Lower lobe of right lung (tissue), 2 donors: ENCODE data around the gene EEF1E1. TPM values are rescaled to one million over a fixed set of nuclear protein-coding genes. Genes with fewer than 3 reads are reported as not detected.

Source experiments
- ATAC-seq, 2 donors: fragments of 200-7000 bp; cut with Tn5 transposase; one replicate each; pipeline ENCODE4 v1.9.1; 2020 to 2022; ENCODE audit warnings: mild to moderate bottlenecking in 2 of 2, moderate library complexity in 2 of 2
- DNase-seq: peaks from one replicate; pipeline ENCODE4 v3.0.0-alpha.2; 2020
- H3K27ac ChIP-seq: fragments of 200-600 bp; one replicate; pipeline ENCODE4 v1.8.0; 2022
- H3K27me3 ChIP-seq: fragments of 200-600 bp; one replicate; pipeline ENCODE4 v1.8.0; 2022; ENCODE audit warnings: low read depth
- H3K36me3 ChIP-seq: fragments of 200-600 bp; one replicate; pipeline ENCODE4 v1.8.0; 2022; ENCODE audit warnings: mild to moderate bottlenecking
- H3K4me1 ChIP-seq: fragments of 200-600 bp; one replicate; pipeline ENCODE4 v1.8.0; 2022
- H3K4me3 ChIP-seq: fragments of 200-600 bp; one replicate; pipeline ENCODE4 v1.8.0; 2022; ENCODE audit warnings: mild to moderate bottlenecking
- H3K9me3 ChIP-seq: fragments of 200-600 bp; one replicate; pipeline ENCODE4 v1.8.0; 2022
- intact Hi-C: fragments of 100-400 bp; cut with DNase I; formaldehyde crosslinking; loops from one replicate; pipeline ENCODE4 v1.11.0; 2022
- total RNA-seq: library from RNA; stranded (reverse); fragmentation: NEBNext Ultra II Directional; extraction: Animal tissue kit (Norgen Biotek cat#: 25700); gene quantifications from one replicate; pipeline ENCODE4 v1.2.1, GENCODE V29; 2021
- TF ChIP-seq, protein P1 (sequence below): fragments of 200-600 bp; IDR thresholded peaks from one replicate; pipeline ENCODE4 v1.8.0; 2022; ENCODE audit warnings: antibody characterized with exemption, mild to moderate bottlenecking
- donor health status: DM: no; HTN: yes; CAD: no; lungs with severe emphysema.

The EEF1E1 gene
- total RNA-seq, 1 donor from 2014 or later, result 16.7 TPM

DNA sequence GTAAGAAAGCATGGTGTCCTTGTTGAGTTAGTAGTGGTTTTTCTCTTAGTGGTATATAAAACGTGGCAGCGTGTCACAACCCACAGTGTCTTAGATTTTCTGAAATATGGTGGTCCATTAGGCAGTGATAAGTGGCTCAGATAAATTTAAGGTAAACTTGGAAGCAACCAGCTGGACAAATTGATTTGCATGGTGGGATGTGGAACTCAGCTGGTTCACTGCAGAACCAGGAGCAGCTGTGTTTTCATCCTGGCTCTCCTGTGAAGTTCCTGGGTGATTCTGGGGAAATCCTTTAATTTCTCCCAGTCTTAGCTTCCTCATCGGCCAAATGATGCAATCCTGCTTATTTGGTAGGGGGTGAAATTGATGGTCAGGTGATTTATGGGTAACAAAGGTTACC, 32.9 kb upstream of the EEF1E1 start:
- intact Hi-C loops, result no loop called here
- Histone ChIP-seq H3K4me1 (peaks cover 6% of the 10 kb centered on the region), H3K9me3 (no peaks in the 10 kb centered on the region), H3K36me3 (no peaks in the 10 kb centered on the region), H3K4me3 (no peak overlapping the region), H3K27ac (no peak overlapping the region), H3K27me3 (peaks cover 4% of the 10 kb centered on the region)
- DNase-seq (no peak), ATAC-seq (no peak)
- TF ChIP-seq, protein P1, sequence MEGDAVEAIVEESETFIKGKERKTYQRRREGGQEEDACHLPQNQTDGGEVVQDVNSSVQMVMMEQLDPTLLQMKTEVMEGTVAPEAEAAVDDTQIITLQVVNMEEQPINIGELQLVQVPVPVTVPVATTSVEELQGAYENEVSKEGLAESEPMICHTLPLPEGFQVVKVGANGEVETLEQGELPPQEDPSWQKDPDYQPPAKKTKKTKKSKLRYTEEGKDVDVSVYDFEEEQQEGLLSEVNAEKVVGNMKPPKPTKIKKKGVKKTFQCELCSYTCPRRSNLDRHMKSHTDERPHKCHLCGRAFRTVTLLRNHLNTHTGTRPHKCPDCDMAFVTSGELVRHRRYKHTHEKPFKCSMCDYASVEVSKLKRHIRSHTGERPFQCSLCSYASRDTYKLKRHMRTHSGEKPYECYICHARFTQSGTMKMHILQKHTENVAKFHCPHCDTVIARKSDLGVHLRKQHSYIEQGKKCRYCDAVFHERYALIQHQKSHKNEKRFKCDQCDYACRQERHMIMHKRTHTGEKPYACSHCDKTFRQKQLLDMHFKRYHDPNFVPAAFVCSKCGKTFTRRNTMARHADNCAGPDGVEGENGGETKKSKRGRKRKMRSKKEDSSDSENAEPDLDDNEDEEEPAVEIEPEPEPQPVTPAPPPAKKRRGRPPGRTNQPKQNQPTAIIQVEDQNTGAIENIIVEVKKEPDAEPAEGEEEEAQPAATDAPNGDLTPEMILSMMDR, result no peak

DNA sequence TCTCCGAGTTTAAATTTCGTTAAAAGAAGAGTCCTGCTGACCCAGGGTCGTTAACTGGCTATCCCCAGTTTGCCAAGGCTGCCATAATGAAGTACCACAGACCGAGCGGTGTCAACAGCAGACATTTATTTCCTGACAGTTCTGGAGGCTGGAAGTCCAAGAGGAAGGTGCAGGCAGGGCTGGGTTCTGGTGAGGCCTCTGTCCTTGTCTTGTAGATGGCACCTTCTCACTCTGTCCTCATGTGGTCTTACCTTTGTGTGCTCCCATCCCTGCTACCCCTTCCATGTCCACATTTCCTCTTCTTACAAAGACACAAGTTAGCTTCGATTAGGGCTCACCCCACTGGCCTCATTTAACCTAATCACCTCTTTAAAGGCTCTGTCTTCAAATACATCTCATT, 29.8 kb upstream of the EEF1E1 start:
- H3K4me3 ChIP-seq, result no peak overlapping the region
- DNase-seq (no peak), ATAC-seq (no peak)
- H3K9me3 ChIP-seq, result no peaks in the 10 kb centered on the region
- peaks cover 6% of the 10 kb centered on the region for H3K4me1 ChIP-seq
- intact Hi-C loops, result no loop called here
- no peaks in the 10 kb centered on the region for H3K36me3 ChIP-seq
- H3K27ac ChIP-seq, result no peak overlapping the region
- TF ChIP-seq, protein P1, result no peak
- H3K27me3 ChIP-seq, result peaks cover 4% of the 10 kb centered on the region

DNA sequence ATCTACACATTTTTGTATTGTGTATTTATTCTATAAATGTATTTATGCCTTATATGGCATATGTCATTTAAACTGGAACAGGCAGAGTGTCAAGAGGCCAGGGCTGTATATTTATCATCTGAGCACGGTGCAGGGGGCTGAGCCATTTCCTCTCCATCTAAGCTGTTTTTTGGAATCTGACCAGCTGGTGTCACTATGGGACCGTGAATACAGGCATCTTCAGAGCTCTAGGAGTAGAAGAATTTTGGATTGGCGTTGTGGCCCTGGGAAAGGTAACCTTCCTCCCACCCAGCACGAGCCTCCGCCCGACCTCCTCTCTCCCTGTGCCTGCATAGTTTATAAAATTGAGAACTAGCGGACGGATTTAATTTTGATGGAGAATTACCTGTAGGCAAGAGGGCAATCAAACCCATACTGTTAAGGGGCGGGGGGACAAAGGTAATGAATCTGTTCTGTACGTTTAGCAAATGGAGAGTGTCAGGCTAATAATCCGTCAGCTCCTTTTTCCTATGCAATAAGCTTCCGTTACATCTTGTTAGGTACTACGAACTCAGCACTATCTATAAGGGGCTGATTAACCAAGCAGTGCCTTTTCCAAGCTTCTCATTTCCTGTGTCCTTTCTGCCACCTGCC, 29.0 kb upstream of the EEF1E1 start:
- DNase-seq (no peak), ATAC-seq (peak; percentile 86 to 94)
- TF ChIP-seq, protein P1, result peak; percentile 51
- H3K36me3 ChIP-seq, result no peaks in the 10 kb centered on the region
- H3K27ac ChIP-seq, result no peak overlapping the region
- H3K9me3 ChIP-seq, result no peaks in the 10 kb centered on the region
- intact Hi-C loops, result no loop called here
- peaks cover 4% of the 10 kb centered on the region for H3K27me3 ChIP-seq
- H3K4me1 ChIP-seq, result peaks cover 6% of the 10 kb centered on the region
- no peak overlapping the region for H3K4me3 ChIP-seq

DNA sequence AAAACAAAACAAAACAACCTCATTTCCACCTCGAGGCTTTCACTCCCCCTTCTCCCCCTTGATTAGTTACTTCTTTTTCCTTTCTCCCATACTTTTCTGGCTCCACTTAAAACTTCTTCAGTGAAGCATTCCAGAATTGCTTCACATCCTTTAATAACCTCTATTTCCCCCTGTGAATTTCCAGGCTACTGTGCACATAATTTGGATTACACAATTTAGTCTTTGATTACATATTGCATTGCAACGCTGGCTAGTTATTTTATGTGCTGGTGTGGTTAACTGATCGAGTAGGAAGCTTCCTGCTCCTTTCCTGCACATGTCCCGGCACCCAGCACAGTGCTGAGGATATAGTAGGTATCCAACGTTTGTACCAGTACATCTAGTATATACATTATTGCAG, 28.1 kb upstream of the EEF1E1 start:
- TF ChIP-seq, protein P1, result no peak
- Histone ChIP-seq H3K4me1 (peaks cover 6% of the 10 kb centered on the region), H3K4me3 (no peak overlapping the region), H3K9me3 (no peaks in the 10 kb centered on the region), H3K36me3 (no peaks in the 10 kb centered on the region), H3K27me3 (peaks cover 4% of the 10 kb centered on the region), H3K27ac (no peak overlapping the region)
- intact Hi-C loops, result no loop called here
- DNase-seq (no peak), ATAC-seq (peak; percentile 43 to 69)

DNA sequence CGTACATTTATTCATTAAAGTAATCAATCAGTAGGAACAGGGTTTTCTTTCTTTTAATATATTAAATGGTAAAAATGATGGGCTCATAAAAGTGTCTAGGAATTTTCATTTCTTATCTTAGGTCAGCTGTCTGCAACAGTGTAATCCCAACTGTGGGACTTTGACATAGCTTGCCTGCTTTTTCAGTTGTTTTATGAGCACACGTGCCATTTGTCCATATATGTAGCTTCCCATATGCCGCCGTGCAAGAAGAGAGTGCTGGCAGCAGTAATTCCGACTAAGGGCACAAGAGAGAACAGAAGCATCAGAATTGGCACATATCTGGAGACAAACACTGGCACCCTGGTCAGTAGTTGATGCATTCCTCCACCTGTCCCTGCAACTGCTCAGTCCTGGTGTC, 20.9 kb upstream of the EEF1E1 start:
- TF ChIP-seq, protein P1, result no peak
- Histone ChIP-seq H3K36me3 (no peaks in the 10 kb centered on the region), H3K9me3 (no peaks in the 10 kb centered on the region), H3K4me1 (no peaks in the 10 kb centered on the region), H3K4me3 (no peak overlapping the region), H3K27ac (no peak overlapping the region), H3K27me3 (no peaks in the 10 kb centered on the region)
- DNase-seq (no peak), ATAC-seq (no peak)
- intact Hi-C loops, result no loop called here

DNA sequence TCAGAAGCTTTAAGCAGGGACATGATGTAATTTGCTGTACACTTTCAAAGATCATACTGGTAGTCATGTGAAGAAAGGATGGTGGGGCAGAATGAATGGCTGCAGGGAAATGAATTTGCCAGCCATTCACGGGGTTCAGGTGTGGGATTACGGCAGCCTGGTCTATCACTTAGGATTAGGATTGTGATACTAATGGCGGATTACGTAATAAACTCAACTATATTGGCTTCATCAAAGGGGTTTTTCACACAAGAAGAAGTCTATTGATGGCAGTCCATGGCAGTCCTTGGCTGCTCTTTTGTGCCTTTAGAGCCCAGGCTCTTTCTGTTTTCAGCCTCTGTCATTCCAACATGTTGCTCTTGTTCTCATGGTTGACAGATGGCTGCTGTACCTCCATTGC, 12.6 kb upstream of the EEF1E1 start:
- H3K9me3 ChIP-seq, result no peaks in the 10 kb centered on the region
- ATAC-seq (no peak), DNase-seq (no peak)
- no peaks in the 10 kb centered on the region for H3K4me1 ChIP-seq
- TF ChIP-seq, protein P1, result no peak
- no peak overlapping the region for H3K4me3 ChIP-seq
- intact Hi-C loops, result no loop called here
- no peak overlapping the region for H3K27ac ChIP-seq
- H3K27me3 ChIP-seq, result no peaks in the 10 kb centered on the region
- H3K36me3 ChIP-seq, result no peaks in the 10 kb centered on the region
